RPMI8226 (cell line): ENCODE data around the gene SEC31A.
"Not testable (repeated sequence)": the region's sequence is repeated elsewhere in the genome, so short reads cannot be mapped to it uniquely, and the experiment has no call there.

ENCODE experiments used
- DNase-seq: peaks from one replicate; pipeline ENCODE4 v3.0.0-alpha.2; 2015

SEC31A gene

DNA sequence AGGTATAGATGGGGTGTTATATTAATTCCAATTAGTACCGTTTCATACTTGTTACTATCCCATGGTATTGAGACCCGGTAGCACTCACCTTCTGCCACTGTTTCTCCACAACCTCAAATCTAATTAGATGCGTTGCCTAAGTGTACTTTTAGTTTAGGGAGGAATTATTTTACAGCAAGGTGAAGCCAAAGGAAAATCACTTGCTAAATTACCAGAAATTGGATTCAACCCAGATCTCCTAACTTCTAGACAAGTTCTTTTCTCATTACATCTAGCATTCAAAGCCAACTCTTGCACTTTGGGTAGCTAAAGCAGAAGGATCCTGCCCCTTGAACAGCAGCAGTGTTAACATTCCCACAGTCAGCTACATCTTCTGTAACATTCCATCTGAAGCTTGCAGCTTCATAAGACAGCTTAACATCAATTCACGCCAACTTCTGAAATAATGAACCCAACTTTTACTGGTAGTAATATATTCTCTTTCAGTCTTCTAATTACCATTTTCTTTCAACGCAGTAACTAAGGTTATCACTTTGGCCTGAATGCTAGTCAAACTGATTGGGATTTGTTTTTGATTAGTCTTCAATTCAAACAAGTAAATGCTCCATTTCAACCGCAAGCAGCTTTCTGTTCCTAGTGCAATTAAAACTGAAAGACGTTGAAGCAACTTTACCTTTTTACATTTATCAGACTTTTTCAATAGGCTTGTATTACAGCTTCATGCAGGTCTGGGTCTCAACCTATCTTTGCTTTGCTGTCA lies 934 bp upstream of the SEC31A start:
- no peak for DNase-seq

DNA sequence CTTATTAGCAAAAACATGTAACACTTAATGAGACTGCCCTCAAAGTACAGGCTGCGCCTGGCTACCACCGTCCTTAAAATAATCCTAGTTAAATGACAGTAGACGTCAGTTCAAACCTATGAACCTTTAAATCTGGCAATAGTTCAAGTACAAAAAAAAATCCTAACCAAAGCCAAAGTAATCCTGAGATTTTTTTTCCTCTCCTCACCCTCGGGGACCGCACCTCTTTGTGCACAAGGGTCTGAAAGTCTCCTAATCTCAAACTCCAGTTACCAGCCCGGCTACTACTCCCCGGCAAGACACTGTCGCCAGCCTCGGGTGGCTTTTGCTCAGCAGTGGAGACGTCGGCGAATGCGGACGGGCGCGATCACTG lies 439 bp downstream of the SEC31A start:
- no peak for DNase-seq

DNA sequence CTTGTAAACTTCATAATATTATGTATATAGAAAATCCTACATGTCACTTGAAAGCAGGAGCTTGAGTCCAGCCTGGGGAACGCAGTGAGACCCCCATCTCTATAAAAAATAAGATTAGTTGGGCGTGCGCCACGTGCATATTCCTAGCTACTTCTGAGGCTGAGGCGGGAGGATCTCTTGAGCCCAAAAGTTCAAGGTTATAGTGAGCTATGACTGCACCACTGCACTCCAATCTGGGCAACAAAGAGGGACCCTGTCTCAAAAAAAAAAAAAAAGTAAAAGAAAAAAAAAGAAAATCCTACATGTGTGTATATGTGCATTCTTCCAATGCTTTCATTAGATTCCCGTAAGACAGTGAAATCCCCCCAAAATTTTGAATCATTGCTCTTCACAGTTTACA lies 1.7 kb downstream of the SEC31A start:
- DNase-seq: no peak

DNA sequence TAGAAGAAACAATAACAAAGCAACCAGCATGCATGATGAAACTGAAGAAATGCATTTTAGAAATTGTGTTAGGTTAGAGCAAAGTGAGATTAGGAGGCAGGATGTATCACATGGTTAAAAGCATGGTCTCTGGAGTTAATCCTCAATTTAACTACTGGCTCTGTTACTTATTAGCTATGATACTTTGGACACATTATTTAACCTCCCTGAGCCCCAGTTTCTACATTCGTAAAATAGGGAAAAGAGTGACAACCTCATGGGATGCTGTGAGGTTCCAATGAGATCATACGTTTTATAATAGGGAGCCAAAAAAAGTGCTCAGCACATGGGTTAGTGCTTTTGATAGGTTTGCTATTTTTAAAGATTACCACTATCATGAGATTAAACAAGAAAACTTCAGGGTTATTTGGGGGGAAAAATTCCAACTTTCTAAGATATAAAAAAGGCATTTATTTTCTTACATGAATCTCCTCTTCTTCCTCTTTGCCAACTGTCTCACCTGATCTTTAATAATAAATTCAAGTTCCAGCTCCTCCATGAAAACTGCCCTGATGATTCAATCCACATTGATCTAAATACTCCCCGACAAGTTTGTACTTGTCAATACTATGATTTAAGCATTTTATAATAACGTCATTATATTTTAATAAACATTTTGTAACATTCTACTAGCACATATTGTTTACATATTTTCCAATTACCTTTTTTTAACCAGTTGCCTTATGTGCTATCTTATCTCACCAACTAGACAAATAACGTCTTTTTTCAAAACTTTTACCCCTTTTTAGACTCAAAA lies 4.6 kb downstream of the SEC31A start:
- no peak for DNase-seq

DNA sequence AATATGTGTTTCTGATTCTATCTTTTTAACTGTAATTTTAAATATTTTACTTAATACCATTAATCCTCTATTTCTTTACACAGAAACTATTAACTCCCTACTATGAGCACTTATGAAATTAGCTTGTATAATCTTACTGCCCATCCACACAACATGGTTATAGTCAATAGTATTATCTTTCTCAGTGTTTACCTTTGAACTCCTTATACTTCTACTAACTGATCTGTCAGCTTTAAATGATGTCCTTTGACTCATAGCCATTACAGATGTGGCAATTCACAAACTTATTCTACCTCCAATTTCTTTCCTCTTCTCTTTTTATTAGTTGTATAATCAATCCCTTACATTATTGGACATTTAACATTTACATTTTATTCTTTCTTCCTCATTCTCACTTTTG lies 5.5 kb downstream of the SEC31A start:
- no peak for DNase-seq

DNA sequence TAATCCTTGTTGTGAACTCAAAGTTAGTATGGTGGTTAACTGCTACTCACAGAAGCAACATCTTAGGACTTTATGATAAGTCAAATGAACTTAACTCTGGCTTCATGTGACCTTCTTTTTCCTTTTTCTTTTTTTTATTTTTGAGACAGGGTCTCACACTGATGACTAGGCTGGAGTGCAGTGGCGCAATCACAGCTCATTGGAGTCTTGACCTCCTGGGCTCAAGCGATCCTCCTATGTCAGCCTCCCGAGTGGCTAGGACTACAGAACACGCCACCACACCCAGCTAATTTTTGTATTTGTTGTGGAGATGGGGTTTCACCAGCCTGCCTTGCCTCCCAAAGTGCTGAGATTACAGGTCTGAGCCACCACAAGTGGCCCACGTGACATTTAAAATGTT lies 22.4 kb downstream of the SEC31A start:
- DNase-seq: no peak

DNA sequence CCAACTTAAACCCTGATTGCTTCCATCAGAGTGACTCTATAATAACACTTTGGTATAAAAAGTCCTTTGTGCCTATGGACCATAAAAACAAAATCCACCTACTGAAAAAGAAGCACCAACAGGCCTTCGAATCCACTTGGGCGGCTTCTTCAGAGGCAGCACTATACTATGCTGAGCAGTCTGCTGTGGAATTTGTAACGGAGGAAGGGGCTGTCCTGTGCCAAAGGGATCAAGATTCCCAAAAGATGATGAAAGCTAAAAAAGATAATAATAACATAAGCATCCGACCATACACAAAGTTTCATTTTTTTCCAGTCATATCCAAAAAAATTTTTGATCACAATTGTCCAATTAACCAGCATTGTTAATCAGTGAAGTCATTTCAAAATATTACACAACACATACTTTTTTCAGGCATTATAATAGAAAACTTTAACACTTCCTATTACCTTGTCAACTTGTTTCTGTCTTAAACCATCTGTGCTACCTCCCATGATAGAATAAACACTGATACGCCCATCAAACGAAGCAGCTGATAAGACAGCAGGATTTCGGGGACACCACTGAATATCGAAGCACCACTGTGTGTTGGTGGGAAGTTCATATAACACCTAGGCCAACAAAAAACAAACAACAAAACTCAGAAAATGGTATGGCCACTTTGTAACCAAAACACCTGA lies 24.1 kb downstream of the SEC31A start:
- no peak for DNase-seq

DNA sequence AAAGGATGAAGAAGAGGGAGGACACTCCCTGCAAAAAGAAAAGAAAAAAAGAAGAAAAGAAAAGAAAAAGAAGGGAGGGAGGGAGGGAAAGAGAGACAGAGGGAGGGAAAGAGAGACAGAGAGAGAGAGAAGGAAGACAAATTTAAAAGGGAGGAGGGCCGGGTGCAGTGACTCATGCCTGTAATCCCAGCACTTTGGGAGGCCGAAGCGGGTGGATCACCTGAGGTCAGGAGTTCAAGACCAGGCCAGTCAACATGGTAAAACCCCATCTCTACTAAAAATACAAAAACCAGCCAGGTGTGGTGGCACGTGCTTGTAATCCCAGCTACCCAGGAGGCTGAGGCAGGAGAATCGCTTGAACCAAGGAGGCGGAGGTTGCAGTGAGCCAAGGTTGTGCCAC lies 24.9 kb downstream of the SEC31A start:
- peak; percentile 17 for DNase-seq

DNA sequence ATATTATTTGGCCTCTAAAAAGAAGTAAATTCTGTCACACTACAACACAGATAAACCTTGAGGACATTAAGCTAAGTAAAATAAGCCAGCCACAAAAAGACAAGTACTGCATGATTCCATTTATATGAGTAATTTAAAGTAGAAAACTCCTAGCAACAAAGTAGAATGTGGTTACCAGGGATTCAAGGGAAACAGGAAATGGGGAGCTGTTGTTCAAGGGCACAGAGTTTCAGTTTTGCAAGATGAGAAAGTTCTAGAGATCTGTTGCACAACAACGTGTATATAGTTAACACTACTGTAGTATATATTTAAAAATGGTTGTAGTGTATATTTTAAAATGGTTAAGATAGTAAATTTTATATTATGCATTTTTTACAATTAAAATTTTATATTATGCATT lies 25.4 kb downstream of the SEC31A start:
- DNase-seq: peak; percentile 32

DNA sequence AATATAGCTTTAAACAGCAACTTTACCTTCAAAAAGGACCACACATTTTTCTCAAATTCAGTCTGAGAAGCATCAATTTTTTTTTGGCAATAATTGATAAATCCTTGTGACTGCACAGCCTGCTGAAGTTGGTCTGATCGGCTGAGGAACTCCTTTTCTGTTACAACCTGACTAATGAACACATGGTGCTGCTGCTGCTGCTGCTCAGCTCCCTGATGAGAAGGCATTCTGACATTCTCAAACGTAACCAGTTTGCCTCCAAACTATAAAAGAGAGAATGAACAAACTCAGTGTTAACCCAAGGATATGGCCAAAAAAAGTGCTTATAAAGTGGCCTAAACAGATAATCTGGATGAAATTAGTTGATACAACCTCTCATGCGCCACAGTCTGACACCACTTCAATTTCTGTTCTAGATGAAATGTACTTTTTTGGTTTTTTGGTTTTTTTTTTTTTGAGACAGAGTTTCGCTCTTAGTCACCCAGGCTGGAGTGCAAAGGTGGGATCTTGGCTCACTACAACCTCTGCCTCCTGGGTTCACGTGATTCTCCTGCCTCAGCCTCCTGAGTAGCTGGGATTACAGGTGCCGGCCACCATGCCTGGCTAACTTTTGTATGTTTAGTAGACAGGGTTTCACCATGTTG lies 26.5 kb downstream of the SEC31A start:
- DNase-seq: no peak

DNA sequence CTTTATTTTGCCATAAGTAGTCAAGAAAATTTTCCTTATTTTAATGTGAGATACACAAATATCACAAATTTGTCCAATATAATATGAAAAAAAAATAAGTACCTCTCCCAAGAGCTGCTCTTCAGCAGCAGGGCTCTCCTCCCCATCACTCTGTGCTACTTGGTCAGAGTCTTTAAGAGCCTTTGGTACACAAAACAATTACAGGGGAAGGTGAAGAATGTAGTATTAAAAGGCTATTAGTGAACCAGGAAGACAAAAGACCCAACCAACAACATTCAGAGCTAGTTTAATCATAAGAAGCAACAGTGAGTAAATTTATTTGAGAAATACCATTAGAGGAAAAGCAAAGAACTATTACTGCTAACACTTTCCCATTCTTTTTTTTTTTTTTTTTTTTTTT lies 29.4 kb downstream of the SEC31A start:
- DNase-seq: no peak

DNA sequence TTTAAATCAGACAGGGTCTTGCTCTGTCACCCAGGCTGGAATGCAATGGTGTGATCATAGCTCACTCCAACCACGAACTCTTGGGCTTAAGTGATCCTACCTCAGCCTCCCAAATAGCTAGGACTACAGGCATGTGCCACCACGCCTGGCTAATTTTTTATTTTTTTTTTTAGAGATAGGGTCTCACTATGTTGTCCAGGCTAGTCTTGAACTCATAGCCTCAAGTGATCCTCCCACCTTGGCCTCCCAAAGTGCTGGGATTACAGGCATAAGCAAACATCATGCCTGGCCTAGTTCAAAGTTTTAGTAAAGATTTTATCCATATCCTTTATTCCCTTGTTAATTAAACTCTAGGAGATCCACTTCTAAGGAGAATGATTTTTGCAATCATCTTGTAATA lies 30.5 kb downstream of the SEC31A start:
- not testable (repeated sequence) for DNase-seq

DNA sequence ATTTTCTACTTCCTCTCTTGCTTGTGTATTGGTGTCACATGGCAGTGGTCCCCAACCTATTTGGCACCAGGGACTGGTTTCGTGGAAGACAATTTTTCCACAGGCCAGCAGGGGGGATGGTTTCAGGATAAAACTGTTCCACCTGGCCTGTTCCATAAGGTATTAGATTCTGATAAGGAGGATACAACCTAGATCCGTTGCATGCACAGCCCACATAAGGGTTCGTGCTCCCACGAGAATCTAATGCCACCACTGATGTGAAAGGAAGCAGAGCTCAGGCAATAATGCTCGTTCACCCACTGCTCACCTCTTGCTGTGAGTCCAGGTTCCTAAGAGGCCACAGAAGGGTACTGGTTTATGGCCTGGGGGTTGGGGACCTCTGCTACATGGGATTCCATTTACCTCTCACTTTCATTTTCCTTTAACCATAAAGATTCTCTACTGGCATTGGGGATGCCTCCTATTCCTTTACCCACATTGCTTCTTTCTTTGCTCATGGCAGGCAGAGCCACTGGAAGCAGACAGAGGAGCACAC lies 38.1 kb downstream of the SEC31A start:
- DNase-seq: no peak

DNA sequence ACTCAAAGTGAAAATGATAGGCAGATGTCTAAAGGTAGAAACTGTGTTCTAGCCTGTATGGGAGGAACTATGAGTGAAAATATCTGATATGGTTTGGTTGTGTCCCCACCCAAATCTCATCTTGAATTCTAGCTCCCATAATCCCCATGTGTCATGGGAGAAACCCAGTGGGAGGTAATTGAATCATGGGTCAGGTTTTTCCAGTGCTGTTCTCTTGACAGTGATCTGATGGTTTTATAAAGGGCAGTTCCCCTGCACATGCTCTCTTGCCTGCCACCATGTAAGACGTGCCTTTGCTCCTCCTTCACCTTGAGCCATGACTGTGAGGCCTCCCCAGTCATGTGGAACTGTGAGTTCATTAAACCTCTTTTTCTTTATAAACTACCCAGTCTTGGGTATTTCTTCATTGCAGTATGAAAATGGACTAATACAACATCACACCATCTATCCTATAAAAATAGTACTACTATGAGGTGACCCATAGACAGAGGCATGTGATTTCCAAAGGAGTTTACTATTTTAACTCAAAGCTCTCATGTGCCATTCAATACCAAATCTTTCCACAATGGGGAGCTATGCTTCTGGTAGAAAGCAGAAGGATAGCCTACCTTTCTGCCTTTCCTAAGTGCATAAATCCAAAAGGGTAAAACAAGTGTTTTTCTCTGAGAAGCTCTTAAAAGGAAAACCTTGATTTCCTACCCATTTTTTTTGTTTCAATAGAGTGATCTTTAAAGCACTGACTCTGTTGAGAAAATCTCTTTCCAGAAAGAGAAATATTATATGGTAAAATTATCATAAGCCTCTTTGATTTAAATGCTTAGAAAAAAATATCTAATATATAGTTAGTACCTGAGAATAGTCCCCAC lies 38.8 kb downstream of the SEC31A start:
- DNase-seq: peak; percentile 7

DNA sequence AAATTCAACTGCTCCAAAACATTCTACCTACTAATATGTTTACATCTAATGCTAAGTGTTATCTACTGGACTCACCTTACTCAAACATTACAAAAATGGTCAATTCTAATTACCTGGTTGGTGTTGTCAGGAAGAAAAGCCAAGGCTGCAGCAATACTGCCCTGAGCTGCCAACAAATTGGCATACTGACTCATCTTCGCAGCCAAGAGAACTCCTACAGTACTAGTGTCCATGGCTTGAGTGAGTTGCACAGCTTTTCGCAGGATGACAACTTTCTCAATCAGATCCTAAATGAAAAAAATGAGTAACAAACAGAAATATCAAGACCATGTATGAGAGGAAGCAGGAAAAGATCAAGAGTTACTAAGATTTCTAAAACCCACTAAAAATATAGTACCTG lies 39.6 kb downstream of the SEC31A start:
- no peak for DNase-seq

DNA sequence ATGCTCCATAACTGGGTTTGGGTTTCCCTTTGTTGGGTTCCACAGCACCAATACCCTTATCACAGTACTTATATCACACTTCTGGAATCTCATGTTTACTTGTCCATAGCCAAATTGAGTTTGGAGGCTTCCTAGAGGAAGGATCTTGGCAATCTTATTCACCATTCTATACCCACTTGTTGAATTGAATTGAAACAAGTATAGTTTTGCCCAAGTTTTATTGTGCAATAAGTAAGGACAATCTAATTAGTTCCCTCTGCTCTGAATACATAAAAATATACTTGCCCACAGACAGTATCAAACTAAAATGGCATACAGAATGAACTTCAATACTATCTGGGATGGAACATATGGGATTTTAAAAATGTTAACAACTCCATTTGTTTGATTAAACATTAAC lies 40.3 kb downstream of the SEC31A start:
- no peak for DNase-seq

DNA sequence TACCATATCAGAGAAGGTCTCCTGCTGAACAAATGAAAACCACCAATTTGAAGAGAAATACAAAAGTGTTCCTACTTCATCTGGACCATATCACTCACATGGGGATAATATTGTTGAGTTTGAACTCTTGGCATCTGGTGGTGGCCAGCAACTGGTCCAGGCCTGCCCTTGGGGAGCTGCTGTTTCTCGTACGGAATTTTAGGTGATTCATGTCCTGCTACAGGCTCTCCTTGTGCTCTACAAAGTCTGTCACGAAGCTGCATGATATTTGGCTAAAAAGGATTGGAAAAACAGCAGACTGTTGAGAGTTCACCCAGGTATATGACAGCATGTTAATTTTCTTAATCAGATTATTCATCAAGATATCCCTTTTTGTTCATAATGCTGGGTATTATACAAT lies 42.2 kb downstream of the SEC31A start:
- no peak for DNase-seq

DNA sequence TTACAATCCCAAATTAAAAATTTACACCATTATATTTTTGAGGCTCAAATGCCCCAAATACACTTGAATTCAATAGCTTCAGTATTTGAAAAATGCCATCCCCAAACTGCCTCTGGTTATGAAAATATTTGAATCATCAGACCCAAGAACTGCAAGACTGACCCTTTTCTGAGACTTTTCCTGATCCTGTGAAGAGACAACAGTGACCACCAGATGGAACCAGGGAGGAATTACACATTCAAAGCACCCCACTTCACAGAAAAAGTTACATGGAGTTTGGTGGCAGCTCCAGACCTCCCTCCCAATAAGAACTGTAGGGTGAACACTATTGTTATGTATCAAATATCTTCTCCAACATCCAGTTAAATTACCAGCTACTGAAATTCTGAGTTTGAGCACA lies 48.4 kb downstream of the SEC31A start:
- DNase-seq: peak; percentile 3

DNA sequence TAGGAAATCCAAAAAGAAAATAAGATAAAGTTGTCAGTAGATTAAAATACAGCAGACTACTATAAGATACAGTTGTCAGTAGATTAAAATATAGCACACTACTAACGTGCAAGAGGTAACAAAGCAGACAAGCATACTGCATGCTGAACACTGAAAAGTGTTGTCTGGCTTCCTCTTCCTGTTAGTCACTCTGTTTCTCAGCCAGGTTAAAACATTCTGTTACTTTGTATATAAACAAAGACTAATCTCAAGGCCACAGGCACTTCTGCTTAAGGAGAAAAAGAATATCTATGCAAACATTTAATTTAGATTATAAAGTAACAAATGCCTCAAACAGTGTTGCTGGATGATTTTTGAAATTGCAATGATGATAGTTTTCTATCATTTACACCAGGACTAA lies 51.3 kb downstream of the SEC31A start:
- no peak for DNase-seq

DNA sequence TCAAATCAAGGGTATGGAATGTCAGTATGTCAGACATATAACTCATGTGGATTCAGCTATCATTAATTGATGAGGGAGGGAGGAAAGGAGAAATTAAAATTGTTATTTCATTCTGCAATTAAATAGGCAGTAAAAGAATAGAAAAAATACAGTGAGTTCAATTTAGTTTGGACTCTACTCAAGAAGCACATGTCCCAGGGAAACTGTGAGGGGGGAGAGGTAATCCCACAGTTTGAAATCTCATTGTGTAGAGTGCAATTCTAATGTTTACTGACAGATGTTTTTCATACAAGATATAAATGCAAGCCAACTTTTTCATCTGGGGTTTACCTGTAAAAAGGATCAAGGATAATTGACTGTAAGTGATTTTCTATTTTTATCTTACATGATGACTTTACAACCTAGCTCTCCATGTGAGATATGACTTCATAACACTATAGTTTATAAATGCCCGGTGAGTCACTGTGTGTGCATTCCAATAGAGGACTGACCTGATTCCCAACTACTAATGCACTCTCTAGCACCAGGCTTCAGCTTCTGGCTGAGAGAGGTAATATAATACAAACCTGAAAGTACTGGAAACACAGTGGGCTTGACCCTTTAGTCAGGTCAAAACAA lies 57.1 kb downstream of the SEC31A start:
- no peak for DNase-seq

DNA sequence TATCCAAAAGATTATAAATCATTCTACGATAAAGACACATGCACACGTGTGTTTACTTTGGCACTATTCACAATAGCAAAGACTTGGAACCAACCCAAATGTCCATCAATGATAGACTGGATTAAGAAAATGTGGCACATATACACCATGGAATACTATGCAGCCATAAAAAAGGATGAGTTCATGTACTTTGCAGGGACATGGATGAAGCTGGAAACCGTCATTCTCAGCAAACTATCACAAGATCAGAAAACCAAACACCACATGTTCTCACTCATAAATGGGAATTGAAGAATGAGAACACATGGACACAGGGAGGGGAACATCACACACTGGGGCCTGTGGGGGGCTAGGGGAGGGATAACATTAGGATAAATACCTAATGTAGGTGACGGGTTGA lies 57.9 kb downstream of the SEC31A start:
- not testable (repeated sequence) for DNase-seq

DNA sequence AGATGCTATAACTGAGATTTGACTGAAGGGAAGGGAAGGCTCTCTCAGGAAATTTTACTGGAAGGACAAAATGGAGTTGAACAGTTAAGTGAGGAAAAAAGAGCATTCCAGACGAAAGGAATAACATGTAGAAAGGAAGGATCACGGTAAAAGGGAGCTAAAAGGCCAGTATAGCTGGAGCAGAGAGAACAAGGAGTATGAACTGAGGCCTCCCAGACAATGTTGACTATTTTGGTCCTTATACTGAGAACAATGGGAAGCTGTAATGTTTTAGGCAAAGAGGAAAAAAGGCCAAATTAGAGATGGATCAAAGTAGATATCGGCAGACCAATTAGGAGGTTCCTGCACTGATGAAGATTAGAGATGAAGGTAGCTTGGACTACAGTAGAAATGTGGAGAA lies 65.5 kb downstream of the SEC31A start:
- DNase-seq: no peak
